ENCODE measurements around the gene TUFM.
"Not testable (repeated sequence)": the region's sequence is repeated elsewhere in the genome, so short reads cannot be mapped to it uniquely, and the experiment has no call there.

The TUFM gene

DNA sequence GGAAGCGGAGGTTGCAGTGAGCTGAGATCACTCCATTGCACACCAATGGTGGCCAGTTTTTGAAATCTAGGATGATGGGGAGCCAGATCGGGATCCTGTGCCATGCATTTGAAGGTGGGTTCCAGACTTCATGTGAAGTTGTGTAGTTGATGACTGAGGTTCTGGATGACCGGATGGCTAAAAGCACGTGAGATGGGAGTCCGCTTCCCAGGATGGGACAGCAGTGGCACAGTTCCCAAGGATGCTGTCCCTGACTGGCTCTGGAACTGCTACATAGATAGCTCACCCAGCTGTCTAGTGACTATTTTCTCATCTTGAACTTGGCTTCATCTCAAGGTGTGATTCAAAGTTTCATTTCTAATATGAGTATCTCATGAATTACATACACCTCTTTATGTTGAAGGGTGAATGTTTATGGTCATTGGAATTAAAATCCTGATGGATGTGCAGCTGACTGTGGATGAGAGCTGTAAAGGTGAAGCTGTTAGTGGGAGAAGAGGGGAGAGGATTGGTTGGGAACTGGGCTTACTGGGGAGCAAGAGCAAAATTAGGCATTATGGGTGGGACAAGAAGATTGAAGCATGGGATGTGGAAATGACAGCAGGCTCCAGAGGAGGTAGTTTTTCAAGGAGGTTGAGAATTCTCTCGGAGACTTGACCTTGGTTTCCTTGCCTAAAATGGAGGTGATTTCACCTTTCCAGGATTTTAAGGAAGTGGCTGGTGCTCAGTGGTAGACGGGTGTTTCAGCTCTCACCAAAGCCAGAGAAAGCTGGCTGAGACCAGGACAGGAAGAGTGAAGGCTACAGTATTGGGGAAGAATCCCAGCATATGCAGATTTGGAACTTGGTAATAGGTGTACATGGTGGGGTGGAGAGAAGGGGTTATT lies 8.2 kb downstream of the TUFM start:
- DNase-seq: no peak

DNA sequence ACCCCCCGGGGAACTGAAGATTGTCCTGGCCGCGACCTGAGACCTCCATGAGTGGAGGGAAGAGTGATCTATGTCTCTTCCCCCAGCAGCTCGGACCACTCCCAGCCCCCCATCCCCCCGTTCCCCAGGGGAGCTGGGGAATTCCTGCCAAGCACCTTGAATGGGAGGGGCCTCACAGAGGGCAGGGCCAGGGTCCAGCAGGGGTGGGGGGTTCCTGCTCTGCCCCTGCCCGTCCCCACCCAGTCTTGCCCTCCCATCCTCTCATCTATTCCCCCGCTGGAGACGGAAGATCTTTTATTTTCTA lies 9.4 kb downstream of the TUFM start:
- no peak for DNase-seq

DNA sequence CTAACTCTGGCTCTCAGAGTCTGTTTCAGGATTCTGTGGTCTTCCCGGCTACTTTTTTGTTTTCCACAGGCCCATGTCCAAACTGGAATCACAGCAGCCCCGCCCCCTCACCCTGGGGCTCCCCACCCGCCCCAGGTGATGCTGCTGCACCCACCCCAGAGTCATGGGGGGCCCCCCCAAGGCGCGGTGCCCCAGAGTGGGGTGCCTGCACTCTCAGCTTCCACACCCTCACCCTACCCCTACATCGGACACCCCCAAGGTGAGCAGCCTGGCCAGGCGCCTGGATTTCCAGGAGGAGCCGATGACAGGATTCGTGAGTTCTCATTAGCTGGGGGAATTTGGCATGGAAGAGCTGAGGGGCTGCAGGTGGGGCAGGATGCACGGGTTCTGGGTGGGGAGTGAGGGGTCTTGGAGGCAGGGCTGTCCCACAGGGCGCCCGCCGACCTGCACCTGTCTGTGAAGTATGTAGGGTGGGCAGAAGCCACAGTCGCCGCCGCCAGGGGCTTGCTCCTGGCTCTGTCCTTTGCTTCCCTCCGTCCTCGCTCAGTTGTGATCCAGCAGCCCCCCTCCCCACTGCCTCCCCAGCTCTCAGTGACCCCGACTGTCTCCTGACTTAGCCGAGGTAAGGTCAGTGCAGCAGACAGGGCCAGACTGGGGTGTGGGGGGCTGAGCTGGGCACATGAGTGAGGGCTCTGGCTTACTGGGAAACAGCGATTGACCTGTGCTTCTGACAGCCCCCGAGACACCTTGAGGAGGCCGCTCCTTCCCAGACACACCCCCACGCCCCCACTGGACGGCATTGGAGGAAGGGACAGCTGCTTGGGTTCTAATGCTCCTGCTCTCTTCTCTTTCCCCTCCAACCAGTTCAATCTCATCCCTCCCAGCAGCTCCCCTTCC lies 10.0 kb downstream of the TUFM start:
- DNase-seq: no peak

DNA sequence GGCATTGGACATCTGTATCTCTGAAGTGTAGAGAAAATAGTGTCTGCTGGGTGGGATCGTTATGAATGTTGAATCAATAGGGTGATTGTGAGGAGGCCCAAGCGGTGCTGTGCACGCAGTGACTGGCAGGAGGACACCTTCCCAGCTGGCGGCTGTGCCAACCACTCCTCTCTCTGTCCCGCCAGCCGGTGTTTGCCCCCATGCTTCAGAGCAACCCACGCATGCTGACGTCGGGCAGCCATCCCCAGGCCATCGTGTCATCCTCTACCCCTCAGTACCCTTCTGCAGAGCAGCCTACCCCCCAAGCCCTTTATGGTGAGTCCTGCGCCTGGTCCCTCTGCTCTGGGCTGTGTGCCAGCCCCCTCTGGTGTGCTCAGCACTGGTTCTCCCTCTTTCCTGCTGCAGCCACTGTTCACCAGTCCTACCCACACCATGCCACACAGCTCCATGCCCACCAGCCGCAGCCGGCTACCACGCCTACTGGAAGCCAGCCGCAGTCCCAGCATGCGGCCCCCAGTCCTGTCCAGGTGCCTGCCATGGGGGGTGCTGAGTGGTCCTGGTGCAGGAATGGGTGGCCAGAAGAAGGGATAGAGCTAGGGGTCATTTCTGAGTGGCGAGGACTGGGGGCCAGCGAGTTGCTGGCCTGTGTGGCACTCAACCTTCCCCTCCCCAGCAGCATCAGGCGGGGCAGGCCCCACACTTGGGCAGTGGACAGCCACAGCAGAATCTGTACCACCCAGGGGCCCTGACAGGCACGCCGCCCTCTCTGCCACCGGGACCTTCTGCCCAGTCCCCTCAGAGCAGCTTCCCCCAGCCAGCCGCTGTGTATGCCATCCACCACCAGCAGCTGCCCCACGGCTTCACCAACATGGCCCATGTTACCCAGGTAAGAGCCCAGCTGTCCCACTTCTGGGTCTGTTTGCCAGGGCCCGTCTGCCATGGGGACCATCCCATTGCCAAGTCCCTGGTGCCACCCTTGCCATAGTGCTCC lies 11.0 kb downstream of the TUFM start:
- DNase-seq: no peak

GRCh38 chr16:28834349-28834748 lies 11.8 kb downstream of the TUFM start:
- no peak for DNase-seq

DNA sequence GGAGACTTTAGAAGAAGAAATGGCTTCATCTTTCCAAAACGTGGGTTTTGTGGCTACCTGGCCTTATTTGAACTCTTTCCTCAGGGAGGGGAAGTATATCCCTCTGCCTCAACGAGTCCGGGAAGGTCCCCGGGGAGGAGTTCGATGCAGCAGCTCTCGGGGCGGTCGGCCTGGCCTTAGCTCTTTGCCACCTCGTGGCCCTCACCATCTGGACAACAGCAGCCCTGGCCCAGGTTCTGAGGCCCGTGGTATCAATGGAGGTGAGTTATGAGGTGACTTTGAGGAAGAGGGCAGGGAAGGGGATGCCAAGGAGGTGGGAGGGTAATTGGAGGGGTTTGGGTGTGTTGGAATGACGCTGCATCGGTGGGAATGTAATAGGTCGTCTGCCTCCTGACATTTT lies 15.6 kb downstream of the TUFM start:
- DNase-seq: no peak

DNA sequence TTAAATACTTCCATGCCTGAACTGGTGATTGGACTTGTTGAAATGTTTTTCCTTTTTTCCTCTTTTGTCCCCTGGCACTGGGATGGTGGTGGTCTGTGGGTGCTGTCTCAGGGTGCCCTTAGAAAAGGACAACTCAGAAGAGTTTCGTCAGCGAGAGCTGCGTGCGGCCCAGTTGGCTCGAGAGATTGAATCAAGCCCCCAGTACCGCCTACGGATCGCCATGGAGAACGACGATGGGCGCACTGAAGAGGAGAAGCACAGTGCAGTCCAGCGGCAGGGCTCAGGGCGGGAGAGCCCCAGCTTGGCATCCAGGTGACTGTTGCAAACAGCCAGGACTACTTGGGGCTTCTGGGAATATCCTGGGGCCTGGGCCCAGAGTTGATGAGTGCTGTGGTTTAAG lies 16.4 kb downstream of the TUFM start:
- no peak for DNase-seq

GRCh38 chr16:28826141-28826540 lies 20.0 kb downstream of the TUFM start:
- no peak for DNase-seq

- DNase-seq: no peak
Observed at GRCh38 chr16:28824717-28824973, 21.5 kb downstream of the TUFM start.

DNA sequence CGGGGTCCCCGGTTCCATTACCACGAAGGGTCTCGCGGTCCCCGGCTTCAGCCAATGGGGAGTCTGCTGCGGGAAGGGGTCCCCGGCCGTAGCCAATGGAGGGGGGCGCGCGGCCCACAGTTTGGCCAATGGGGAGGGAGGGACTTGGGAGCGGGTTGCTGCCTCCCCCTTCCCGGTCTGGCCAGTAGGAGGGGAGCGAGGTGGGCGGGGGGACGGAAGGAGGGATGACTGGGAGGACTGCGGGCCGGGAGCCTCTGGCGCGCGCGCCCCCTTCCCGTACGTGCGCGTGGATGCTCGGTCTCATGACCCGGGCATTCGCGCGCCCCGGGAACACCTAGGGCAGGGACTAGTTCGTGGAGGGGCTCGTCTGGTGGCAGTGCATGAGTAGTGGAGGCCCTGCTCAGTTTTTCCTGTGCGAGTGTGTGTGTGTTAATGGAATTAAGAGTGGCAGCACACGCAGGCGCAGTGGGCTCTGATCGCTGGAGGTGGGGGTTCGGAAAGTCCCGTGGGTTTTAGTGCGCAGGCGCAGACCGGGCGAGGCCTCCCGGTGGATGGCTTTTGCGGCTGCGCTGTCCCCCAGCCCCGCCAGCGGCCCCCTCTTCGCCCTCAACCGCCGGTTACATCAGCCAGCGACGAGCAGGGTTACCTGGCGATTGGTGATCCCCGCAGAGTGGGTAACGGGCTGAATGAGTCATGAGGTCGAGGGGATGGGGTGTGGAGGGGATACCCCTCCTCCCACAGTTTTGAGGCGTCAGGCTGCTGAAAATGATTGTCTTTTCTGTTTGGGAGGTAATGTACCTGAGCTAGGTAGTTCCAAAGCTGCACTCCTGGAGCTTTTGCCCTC lies 22.1 kb downstream of the TUFM start:
- DNase-seq: peak; percentile 97

- peak; percentile 41 for DNase-seq
Observed at GRCh38 chr16:28823291-28823872, 22.8 kb downstream of the TUFM start.

GRCh38 chr16:28822520-28823290 lies 23.4 kb downstream of the TUFM start, which contains the start of gene ATXN2L:
Gene ATXN2L (plus strand): TSS chr16:28822999. CDS start chr16:28823260, 261 bp downstream.
- DNase-seq: peak; percentile 99

DNA sequence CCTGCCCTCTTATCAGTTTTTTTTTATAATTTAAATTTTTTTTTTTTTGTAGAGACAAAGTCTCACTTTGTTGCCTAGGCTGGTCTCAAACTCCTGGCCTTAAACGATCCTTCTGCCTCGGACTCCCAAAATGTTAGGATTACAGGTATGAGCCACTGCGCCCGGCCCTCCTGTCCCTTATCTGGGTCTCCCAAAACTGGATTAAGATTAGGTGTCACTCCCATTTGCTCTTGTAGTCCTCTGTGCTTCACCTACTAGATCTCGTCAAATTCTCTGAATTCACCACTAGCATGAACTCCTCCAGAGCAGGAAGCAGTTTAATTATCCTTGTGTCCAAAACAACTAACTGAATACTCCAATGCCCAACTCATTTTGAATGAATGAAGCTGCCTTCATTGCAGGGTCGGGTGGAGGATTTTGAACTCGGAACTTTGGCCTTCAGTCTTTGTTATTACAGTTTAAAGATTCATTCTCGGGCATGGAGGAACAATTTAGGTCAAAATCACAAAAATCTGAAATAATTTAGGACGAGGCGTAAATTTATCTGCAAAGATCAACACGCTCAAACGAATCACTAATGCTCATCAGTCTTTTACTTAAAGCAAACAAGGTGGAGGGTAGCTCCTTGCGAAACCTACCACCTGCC lies 24.2 kb downstream of the TUFM start:
- peak; percentile 20 for DNase-seq

DNA sequence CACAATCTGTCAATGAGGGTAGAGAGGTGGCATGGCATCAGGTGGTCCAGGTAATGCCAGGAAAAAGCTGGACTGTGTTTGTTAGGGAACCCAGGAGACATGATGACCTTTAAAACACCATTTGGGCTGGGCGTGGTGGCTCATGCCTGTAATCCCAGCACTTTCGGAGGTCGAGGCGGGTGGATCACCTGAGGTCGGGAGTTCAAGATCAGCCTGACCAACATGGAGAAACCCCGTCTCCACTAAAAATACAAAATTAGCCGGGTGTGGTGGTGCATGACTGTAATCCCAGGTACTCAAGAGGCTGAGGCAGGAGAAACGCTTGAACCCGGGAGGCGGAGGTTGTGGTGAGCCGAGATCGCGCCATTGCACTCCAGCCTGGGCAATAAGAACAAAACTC lies 25.6 kb downstream of the TUFM start:
- not testable (repeated sequence) for DNase-seq

GRCh38 chr16:28820016-28820415 lies 26.1 kb downstream of the TUFM start:
- DNase-seq: peak; percentile 50

GRCh38 chr16:28807445-28808120 lies 38.6 kb downstream of the TUFM start:
- not testable (repeated sequence) for DNase-seq

GRCh38 chr16:28802235-28803019 lies 43.7 kb downstream of the TUFM start:
- peak; percentile 89 for DNase-seq

All from RPMI8226 (cell line).